WERI-Rb-1 (cell line): ENCODE data around the gene WNT9A.

ENCODE experiments used
- DNase-seq: peaks from one replicate; pipeline ENCODE4 v3.0.0-alpha.2; 2020
- H3K27ac ChIP-seq: fragments of 250-450 bp; sonication (Bioruptor Pico); 2 replicates; pipeline ENCODE4 v1.5.1; 2020; ENCODE audit warnings: mild to moderate bottlenecking, moderate library complexity
- H3K27me3 ChIP-seq: fragments of 250-450 bp; sonication (Bioruptor Pico); 2 replicates; pipeline ENCODE4 v1.5.1; 2021; ENCODE audit warnings: mild to moderate bottlenecking, low read depth, moderate library complexity; ENCODE audit not compliant: insufficient read depth, severe bottlenecking
- H3K36me3 ChIP-seq: fragments of 250-450 bp; sonication (Bioruptor Pico); 2 replicates; pipeline ENCODE4 v1.5.1; 2020; ENCODE audit warnings: mild to moderate bottlenecking, moderate library complexity
- H3K4me3 ChIP-seq: 2 replicates; pipeline ENCODE4 v1.5.1; 2011; ENCODE audit warnings: low read depth, mild to moderate bottlenecking, control low read depth, low read length
- H3K9me3 ChIP-seq: fragments of 250-450 bp; sonication (Bioruptor Pico); 2 replicates; pipeline ENCODE4 v1.5.1; 2021; ENCODE audit warnings: mild to moderate bottlenecking, moderate library complexity; ENCODE audit not compliant: severe bottlenecking
- TF ChIP-seq, protein P1 (sequence below): IDR thresholded peaks from 2 replicates; pipeline ENCODE4 v1.5.1; 2011; ENCODE audit warnings: low read depth, mild to moderate bottlenecking, control low read depth, inconsistent platforms, low read length

Gene WNT9A

DNA sequence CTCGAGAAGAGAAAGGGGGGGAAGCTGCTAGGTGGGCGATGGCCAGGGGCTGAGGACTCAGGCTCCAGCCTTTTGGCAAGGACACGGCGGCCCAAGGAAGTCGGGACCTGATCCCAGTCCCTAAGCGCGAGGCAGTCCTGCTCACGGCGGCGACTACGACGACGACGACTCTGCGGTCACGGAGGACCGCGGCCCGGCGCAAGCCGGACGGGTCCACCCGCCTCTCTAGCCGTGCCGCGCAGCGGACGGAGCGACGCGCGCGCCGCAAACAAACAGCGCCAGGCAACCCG, 401 bp downstream of the WNT9A start:
- TF ChIP-seq, protein P1, sequence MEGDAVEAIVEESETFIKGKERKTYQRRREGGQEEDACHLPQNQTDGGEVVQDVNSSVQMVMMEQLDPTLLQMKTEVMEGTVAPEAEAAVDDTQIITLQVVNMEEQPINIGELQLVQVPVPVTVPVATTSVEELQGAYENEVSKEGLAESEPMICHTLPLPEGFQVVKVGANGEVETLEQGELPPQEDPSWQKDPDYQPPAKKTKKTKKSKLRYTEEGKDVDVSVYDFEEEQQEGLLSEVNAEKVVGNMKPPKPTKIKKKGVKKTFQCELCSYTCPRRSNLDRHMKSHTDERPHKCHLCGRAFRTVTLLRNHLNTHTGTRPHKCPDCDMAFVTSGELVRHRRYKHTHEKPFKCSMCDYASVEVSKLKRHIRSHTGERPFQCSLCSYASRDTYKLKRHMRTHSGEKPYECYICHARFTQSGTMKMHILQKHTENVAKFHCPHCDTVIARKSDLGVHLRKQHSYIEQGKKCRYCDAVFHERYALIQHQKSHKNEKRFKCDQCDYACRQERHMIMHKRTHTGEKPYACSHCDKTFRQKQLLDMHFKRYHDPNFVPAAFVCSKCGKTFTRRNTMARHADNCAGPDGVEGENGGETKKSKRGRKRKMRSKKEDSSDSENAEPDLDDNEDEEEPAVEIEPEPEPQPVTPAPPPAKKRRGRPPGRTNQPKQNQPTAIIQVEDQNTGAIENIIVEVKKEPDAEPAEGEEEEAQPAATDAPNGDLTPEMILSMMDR, result no peak
- H3K27me3 ChIP-seq, result no peaks in the 10 kb centered on the region
- H3K36me3 ChIP-seq, result no peaks in the 10 kb centered on the region
- no peaks in the 10 kb centered on the region for H3K9me3 ChIP-seq
- peak overlapping the region; percentile 47 for H3K4me3 ChIP-seq
- no peak overlapping the region for H3K27ac ChIP-seq
- no peak for DNase-seq

GRCh38 chr1:227946624-227947385, 927 bp downstream of the WNT9A start:
- Histone ChIP-seq H3K27ac (no peak overlapping the region; the same call in 1 of the 2 replicates), H3K36me3 (no peaks in the 10 kb centered on the region), H3K9me3 (no peaks in the 10 kb centered on the region), H3K27me3 (no peaks in the 10 kb centered on the region), H3K4me3 (peak overlapping the region; percentile 47)
- TF ChIP-seq, protein P1, result peak; percentile 60
- peak; percentile 67 for DNase-seq

GRCh38 chr1:227945891-227946623, 1.7 kb downstream of the WNT9A start:
- Histone ChIP-seq H3K36me3 (no peaks in the 10 kb centered on the region), H3K27ac (peak overlapping the region; percentile 24; the same call in 1 of the 2 replicates), H3K4me3 (peak overlapping the region; percentile 12; the same call in 1 of the 2 replicates), H3K27me3 (no peaks in the 10 kb centered on the region), H3K9me3 (no peaks in the 10 kb centered on the region)
- TF ChIP-seq, protein P1, result no peak
- DNase-seq, result peak; percentile 45

DNA sequence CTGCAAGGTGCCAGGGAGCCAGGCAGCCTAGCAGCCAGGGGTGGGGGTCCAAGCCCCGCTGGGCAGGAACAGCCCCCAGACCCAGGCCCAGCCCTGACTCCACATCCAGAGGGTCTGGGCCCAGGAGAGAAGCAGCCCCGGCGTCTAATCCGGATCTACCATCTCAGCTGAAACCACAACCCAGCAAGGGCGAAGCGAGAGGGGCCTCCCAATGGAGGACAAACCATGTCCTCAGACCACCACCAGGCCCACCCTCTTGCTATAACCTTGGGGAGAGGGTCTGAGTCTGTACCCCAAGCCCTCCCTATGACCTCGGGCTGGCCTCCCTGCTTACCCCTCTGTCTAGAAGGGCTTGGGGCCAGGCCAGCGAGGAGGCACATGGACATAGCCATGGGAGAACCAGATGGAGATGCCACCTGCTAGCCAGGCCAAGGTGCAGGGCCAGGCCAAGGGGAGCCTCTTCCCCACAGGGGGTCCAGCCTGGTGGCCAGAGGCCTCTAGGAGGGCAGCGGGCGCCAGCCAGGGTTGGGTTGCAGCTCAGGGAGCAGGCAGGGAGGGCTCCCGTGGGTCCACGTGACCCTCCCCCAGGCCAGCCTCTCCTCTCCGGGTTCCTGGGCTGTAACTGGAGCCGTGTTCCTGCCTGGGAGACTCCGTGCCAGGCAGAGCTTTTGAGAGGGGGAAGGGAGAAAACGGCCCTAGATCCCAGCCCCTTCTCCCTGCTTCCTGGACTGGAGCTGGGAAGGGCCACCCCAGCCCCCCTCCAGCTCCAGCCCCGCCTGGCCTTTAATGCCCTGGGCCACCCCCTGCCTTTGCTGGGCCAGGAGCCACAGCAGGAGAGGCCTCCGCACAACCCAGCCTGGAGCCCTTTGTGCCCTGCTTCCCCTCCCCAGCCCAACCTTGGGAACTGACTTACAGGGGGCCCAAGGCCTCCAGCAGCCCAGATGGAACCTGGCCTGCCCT, 2.5 kb downstream of the WNT9A start:
- TF ChIP-seq, protein P1, result no peak

GRCh38 chr1:227944090-227944930, 3.4 kb downstream of the WNT9A start:
- Histone ChIP-seq H3K9me3 (no peaks in the 10 kb centered on the region), H3K36me3 (no peaks in the 10 kb centered on the region), H3K27ac (no peak overlapping the region), H3K27me3 (no peaks in the 10 kb centered on the region), H3K4me3 (no peak overlapping the region)
- DNase-seq, result no peak
- TF ChIP-seq, protein P1, result no peak

More for the DNA sequence above, 2.5 kb downstream of the WNT9A start:
- Histone ChIP-seq H3K36me3 (no peaks in the 10 kb centered on the region), H3K4me3 (no peak overlapping the region), H3K27ac (no peak overlapping the region), H3K9me3 (no peaks in the 10 kb centered on the region), H3K27me3 (no peaks in the 10 kb centered on the region)
- DNase-seq, result no peak
